A673 (cell line): ENCODE measurements around the gene CACNA2D3.

Experiments used
- CTCF ChIP-seq: fragments of 300-800, 200-600 bp; sonication (generic); conservative IDR thresholded peaks from 2 replicates; pipeline ENCODE4 v1.5.1; 2017; ENCODE audit warnings: low read depth, mild to moderate bottlenecking, antibody characterized with exemption, low read length, moderate library complexity, mixed read lengths
- EZH2 ChIP-seq: fragments of 200-600 bp; sonication (generic); IDR thresholded peaks from 2 replicates; pipeline ENCODE4 v1.6.1; 2017; ENCODE audit warnings: borderline replicate concordance, low read depth, mild to moderate bottlenecking, mixed read lengths, antibody characterized with exemption, low read length; ENCODE audit not compliant: poor library complexity, severe bottlenecking

- TF ChIP-seq CTCF (no peak), EZH2 (no peak)
Observed at GRCh38 chr3:54970895-54971294, 848.5 kb downstream of the CACNA2D3 start.
